ENCODE results near the gene MSGN1.
"Not testable (repeated sequence)": the region's sequence is repeated elsewhere in the genome, so short reads cannot be mapped to it uniquely, and the experiment has no call there.

The MSGN1 gene

DNA sequence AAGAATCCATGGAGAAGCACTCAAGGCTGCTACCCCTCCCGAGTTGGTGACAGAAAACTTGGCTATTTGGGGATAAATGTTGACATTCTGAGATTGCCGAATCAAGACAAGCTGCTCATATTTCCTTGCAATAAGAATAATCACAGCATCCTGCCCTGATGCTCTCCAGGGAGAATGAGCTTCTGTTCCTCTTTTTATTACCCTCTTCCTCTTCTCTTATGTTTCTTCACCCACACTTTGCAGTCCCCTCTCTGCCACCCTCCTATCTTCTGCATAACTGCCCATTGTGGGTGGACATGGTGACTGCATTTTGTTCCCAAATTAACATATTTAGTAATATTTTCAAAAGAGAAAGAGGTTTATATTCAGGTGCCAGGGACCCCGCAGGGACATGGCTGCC is 11.9 kb upstream of the MSGN1 start:
- in situ Hi-C loops (cut with HindIII; ENCODE audit: low sequenced_read_pairs): no loop called here

DNA sequence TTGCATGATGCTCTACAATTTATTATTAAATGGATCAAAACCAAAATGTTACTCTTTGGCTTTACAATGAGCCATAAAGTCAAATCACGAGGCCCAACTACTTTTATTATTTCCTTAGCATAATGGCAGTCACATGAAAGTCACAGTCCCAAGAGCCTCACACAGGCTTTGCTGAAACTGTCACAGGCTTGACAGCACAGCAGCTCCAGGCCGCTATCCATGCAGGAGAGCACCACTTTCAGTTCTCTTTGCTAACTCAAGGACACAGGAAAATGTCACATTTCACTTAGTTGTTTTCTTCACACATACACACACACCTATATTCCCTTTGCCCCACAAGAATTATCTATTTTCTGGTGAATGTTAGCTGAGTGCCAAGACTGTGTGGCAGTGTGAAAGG is 11.1 kb upstream of the MSGN1 start:
- in situ Hi-C loops (cut with HindIII; ENCODE audit: low sequenced_read_pairs): no loop called here

DNA sequence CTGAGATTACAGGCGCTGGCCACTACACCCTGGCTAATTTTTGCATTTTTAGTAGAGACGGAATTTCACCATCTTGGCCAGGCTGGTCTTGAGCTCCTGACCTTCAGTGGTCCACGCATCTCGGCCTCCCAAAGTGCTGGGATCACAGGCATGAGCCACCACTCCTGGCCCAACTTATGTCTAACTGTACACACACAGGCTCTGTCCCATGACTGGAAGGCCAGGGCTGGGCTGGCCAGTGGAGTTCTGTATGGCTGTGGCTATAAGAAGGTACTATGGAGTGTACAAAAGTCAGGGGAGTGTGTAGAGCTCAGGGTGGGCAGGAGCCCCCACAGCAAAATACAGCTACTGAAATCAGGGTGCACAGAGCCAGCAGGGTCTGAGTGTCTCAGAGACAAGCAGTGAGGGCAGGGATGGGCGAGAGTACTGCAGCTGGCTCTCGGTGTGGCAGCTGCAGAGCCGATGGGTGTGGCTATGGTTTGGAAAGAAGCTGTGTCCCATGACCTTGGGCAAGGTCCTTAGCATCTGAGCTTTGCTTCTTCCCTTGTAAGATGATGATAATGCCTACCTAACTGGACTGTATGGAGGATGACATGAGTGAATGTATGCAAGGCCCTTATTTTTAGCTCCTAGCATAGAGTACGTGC is 10.4 kb upstream of the MSGN1 start:
- in situ Hi-C loops (cut with HindIII; ENCODE audit: low sequenced_read_pairs): no loop called here

DNA sequence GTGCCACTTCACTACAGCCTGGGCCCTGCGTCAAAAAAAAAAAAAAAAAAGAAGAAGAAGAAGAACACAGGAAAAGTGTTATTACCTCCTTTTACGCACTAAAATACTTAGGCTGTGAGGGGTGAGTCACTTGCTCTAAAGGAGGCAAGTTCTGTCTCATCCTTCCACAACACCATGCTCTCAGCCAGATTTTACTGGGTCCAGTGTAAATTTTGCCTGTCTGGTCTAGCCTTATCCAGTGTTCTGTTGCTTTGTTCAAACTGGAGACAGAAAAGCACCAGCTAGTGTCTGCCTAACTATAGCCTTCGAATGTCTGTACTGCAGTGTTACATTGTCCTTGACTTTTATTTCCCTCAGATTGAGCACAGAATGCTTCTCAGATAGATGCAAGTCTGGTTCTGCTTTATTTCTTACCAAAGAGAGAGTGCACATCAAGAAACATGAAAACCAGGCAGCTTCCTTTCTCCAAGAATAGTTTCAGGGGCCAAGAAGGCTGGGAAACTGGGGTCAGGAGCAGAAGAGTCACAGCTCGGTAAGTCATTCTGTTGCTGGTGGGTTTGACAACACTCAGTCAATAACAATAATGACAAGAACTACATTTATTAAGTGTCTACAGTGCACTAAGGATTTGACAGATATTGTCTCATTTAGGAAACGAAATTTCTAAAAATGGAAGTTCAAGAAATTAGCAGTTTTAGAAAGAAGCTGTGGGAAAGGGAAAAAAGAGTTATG is 3.1 kb upstream of the MSGN1 start:
- in situ Hi-C loops (cut with HindIII; ENCODE audit: low sequenced_read_pairs): no loop called here

DNA sequence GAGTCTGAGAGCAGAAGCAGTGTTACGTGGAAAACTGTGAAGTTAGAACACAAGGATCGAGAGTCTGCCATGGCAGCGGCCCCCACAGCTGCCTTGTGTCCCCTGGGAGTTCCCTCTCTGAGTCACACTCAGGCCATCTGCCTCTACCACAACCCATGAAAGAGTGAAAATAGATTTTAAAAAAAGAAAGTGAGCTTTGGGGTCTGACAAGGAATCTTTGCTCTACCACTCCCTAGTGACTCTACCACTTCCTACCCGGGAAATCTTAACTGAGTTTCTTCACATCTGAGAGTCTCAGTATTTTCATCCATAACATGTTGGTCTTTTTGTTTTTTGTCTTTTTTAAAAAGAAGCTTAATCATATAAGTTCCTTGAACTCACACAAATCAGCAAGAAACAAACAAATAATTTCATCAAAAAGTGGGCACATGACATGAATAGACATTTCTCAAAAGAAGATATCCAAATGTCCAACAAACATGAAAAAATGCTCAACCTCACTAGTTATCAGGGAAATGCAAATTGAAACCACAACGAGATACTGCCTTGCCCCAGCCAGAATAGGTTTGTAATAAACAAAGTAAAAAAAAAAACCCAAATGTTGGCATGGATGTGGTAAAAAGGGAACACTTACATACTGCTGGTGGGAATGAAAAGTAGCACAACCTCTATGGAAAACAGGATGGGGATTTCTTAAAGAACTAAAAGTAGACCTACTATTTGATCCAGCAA is 2.4 kb upstream of the MSGN1 start:
- in situ Hi-C loops (cut with HindIII; ENCODE audit: low sequenced_read_pairs): no loop called here

DNA sequence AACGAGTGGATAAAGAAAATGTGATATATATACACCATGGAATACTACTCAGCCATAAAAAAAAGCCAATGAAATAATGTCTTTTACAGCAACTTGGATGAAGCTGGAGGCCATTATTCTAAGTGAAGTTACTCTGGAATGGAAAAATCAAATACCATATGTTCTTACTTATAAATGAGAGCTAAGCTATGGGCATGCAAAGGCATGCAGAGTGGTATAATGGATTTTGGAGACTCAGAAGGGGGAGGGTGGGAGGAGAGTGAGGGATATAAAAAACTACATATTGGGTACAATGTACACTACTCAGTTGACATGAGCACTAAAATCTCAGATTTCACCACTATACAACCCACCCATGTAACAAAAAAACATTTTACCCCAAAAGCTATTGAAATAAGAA is 1.7 kb upstream of the MSGN1 start:
- in situ Hi-C loops (cut with HindIII; ENCODE audit: low sequenced_read_pairs): no loop called here

DNA sequence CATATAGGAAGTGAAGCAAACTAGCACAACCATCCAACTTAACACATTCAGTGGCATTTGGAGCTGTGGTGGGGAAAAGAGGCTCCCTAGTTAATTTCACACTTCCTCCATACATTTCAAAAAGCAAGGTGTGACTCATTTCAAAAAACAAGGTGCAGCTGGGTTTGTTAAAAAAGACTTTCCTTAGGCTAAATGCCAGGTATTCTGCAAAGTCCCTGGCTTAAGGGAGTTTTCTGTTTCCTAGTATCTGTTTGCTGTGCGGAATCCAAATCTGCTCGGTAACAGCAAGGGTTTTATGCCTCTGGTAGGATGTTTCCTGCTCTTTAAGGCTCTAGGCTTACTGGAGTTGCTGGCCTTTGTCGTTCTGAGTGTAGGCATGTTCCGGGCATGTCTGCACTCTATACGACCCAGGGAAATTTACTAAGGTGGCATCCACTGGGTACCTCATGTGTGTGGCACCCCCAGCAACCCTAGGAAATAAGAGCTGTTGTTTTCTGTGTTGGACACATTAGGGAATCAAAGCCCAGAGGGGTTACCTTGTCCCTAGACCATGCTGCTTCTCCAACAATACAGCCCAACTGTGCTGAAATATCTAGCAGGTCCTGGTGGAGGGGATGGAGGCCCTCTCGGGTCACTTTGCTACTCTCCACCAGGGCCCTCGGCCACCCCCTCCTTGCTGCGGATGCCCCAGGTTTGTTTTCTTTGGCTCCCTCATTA is 634 bp upstream of the MSGN1 start:
- in situ Hi-C loops (cut with HindIII; ENCODE audit: low sequenced_read_pairs): no loop called here

DNA sequence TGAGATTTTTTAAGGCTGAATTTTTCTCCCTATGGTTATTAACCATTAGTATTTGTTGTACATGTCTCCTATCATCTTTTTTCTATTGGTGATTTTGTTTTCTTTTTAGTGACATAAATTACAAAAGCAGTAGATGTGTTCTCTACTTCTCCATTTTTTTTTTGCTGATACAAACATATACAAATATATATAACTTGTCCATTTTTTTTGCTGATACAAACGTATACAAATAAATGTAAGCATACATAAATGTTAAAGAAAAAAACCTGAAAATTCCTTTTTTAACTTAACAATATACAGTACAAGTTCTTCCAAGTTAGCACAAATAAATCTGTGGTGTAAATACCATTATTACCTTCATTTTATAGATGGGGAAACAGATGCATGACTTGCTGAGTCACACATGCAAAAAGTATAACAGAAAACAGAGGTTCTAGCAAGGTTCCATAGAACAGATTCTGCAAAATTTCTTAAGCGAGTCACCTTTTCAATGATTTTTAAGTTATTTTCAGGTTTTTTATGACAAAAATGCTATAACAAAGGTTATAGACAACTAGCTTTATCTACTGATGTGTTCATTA is 2.1 kb downstream of the MSGN1 start:
- in situ Hi-C loops (cut with HindIII; ENCODE audit: low sequenced_read_pairs): no loop called here

DNA sequence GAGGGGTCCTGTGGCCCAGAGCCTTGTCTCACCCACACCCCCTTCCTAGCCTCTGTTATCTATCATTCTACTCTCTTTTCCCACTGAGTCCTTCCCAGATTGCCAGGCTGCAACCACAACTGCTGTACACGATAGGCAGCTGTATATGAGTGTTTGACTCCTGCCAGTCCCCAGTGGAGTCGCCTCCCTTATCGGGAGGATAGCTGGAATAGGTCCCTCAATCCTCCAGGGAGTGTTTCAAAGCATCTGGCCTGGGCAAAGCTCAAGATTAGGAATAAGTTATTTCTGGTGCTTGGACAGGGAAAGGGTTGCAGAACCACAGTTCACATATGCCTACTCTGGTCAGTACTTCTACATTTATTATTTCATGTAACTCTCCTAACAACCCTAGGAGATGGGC is 4.8 kb downstream of the MSGN1 start:
- in situ Hi-C loops (cut with HindIII; ENCODE audit: low sequenced_read_pairs): no loop called here

DNA sequence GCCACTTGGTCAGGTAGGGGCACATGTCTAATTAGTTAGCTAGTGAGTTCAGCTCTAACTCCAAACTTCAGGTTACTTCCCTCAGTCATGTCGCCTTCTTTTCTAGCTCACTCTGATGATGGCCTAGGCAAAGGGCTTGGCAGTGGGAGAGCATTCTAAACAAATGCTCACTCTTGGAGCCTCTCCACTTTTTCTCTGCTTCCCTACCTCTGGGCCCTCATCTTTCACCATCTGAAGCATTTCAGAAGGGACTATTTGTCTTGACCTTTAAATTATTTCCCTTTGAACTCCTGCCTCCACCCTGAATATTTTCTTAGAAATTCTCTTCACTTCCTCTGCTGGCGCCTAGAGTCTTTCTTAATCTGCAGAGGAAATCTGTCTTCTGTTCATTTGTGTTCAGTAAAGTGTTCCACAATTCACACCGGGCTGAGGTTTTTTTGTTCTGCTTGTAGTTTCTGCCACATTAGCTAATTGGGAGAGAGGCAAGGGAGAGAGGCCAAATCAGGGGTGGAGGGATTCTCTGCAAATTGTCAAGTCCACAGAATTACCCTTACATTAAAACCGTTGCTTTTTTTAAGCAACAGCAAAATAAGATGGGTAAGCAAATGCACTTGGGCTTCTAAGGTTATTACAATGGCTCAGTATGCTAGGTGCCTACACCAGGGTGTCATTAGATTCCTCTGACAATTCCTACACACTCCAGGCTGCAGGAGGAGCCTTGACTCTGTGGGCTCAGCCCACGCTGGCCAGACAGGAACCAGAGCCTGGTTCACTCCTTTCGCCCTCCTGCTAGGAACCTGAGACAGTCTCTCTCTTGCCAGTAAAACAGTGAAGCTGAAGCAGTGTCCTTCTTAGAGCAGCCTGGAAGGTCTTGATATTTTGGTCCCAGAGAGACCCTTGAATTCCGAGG is 5.5 kb downstream of the MSGN1 start:
- in situ Hi-C loops (cut with HindIII; ENCODE audit: low sequenced_read_pairs): no loop called here

DNA sequence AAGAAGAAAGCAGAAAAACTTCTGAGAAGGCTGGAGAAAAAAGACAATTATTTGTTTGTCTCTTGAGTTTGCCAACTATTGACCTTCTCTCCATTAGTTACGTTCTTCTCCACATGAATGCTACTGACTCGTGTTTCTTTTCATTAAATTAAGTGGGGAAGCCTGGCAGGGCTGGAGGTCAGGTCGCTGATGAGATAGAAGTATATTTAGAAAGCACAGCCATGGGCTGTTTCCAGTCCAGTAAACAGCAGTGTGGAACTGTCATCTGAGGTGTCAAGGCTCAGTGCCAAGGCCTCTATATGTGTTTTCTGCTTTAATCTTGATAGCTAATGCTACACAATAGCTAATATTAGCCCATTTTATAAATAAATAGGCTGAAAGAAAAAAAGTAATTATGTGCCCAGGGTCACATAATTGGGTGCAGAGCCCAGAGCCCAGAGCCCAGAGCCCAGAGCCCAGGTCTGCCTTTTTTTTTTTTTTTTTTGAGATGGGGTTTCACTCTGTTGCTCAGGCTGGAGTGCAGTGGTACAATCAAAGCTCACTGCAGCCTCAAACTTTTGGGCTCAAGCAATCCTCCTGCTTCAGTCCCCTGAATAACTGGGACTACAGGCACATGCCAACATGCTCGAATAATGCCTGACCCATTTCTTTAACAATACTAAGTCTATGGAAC is 6.3 kb downstream of the MSGN1 start:
- in situ Hi-C loops (cut with HindIII; ENCODE audit: low sequenced_read_pairs): no loop called here

DNA sequence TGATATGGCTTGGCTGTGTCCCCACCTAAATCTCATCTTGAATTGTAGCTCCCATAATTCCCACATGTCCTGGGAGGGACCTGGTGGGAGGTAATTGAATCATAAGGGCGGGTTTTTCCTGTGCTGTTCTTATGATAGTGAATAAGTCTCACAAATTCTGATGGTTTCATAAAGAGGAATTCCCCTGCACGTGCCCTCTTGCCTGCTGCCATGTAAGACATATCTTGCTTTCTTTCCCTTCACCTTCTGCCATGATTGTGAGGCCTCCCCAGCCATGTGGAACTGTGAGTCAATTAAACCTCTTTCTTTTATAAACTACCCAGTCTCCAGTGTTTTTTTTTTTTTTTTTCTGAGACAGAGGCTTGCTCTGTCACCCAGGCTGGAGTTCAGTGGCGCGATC is 7.4 kb downstream of the MSGN1 start:
- in situ Hi-C loops (cut with HindIII; ENCODE audit: low sequenced_read_pairs): not testable (repeated sequence)

DNA sequence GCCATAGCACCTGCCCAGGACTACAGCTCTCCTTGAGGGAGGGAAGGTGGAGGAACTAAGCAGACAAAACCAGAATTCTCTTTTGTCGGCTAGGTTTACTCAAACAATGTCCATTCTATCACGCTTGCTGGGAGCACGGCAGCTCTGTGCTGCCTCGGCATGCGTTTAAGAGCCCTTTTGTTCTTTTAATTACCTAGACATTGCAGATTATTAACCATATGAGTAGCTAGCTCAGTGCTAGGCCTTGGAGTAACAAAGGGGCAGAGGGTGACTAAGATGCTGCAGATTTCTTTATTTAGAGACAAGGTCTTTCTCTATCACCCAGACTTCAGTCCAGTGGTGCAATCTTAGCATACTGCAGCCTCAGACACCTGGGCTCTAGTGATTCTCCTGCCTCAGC is 11.1 kb downstream of the MSGN1 start:
- in situ Hi-C loops (cut with HindIII; ENCODE audit: low sequenced_read_pairs): loop anchor here (25.0 kb wide), 1 partner anchor 310 kb away; no protein-coding TSS in a partner anchor

DNA sequence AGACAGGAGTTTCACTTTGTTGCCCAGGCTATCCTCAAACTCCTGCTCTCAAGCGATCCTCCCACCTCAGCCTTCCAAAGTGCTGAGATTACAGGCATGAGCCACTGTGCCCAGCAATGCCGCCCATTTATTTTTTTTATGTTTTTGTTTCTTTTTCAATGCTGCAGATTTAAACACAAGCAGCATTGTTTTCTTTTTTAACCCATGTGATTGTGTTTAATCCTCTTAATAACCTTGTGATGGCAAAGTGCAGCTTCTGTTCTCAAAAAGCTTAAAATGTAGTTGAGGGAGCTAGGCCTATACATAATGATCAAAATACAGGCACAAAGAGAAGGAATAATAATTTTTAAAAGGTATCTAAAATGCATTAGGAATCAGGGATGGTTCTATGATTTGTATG is 11.5 kb downstream of the MSGN1 start:
- in situ Hi-C loops (cut with HindIII; ENCODE audit: low sequenced_read_pairs): loop anchor here (25.0 kb wide), 1 partner anchor 310 kb away; no protein-coding TSS in a partner anchor

DNA sequence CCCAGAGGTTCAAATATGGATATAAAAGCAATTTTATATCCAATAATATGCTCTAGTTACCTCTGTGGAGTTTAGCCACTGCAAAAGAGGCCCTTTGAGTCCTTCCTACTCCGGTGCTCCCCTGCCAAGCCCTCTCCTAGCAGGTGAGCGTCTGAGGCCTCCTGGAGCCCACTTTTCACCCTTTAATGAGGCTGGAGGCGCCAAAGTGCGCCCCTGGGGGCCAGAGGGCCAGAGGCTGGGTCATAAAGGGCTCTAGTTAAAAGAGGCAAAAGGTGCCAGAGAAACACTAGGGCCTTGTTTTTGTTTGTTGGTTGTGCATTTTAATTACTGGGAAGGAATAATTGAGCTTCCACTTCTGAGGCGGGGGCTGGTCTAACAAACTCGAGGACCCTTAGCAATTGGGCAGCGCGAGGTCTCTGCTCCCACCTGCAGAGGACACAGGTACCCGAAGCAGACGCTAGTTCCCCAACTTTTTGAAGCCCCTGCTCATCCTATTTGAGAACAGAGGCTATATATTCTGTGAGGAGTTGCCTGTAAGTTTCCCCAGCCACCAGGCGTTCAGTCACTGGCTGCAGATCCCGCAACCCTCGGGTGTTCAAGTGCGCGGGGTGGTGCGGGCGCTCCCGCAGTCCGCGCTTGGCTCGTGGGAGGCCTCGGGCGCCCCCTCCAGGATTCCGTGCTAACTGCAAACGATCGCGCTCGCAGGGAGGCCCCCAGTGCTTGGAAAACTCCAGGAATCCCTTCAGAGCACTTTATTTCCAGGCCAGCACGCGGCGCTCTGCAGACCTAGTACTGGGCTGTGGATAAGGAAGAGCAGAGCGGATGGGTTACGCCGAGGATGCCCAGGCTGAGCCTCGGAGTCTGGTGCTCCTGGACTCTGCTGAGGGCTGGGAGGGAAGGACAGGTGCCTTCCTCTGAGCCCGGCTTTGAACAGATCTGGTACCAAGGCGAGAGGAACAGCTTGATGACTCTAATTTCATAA is 14.1 kb downstream of the MSGN1 start:
- in situ Hi-C loops (cut with HindIII; ENCODE audit: low sequenced_read_pairs): loop anchor here (25.0 kb wide), 1 partner anchor 307 kb away; no protein-coding TSS in a partner anchor

DNA sequence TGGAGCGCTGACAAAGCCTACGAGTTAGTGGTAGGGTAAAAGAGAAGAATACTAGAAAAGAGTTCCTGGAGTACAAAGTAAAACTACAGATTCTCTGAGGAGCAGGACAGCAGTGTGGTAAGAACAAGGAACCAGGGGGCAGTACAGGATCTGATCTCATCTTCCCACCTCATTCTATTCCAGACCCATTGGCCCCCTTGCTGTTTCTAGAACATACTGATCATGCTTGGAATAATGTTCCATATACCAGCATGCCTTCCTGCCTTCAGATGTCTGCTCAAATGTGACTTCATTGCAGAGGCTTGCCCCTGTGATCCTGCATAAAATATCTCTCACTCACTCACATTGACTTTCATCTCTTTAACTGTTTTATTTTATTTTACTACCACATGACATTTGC is 19.3 kb downstream of the MSGN1 start:
- in situ Hi-C loops (cut with HindIII; ENCODE audit: low sequenced_read_pairs): loop anchor here (25.0 kb wide), 1 partner anchor 302 kb away; no protein-coding TSS in a partner anchor

DNA sequence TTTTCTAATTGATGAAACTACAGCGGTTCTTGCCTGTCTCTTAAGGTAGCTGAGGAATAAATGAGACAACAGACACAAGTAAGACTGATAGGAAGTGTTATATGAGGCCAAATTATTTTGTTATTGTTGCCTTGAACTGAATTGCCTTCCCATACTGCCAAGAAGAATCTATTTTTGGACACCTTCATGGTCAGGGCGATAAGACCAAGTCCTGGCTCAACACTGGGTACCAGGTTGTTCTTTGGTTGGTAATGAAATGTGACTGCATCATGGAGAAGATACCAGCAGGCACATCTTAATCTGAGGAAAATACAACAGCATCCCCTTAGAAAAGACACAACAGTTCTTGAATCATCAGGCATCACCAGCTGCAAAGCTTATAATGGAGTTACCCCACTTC is 23.7 kb downstream of the MSGN1 start:
- in situ Hi-C loops (cut with HindIII; ENCODE audit: low sequenced_read_pairs): loop anchor here (25.0 kb wide), 1 partner anchor 297 kb away; no protein-coding TSS in a partner anchor

DNA sequence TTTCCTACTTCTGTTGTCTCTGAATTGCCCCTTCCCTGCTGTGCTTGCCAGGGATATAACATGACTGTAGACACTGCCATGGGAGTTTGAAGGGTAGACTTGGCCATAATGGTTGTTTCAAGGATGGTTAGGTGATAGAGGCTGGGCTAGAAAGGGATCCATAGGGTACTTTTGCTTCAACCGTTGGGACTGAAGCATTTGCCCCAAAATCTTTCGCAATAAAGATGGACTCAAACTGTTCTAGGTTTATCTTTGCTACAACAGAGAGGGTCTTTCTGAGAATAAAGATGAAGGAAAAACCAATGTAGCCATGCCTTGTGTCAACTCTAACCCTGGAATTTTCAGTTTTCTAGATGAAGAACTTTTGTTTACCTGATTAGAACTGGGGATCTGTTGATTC is 27.2 kb downstream of the MSGN1 start:
- in situ Hi-C loops (cut with HindIII; ENCODE audit: low sequenced_read_pairs): loop anchor here (25.0 kb wide), 1 partner anchor 294 kb away; no protein-coding TSS in a partner anchor

All from endothelial cell of hepatic sinusoid (primary cell).